22Rv1 (cell line): ENCODE data around the gene SULT1C2.

Experiments used
- CTCF ChIP-seq: fragments of 450-650 bp; IDR thresholded peaks from 2 replicates; pipeline ENCODE4 v1.5.1; 2017; ENCODE audit warnings: mild to moderate bottlenecking
- ZFX ChIP-seq: fragments of 450-650 bp; IDR thresholded peaks from 2 replicates; pipeline ENCODE4 v1.6.1; 2017; ENCODE audit warnings: antibody characterized with exemption, borderline replicate concordance

DNA sequence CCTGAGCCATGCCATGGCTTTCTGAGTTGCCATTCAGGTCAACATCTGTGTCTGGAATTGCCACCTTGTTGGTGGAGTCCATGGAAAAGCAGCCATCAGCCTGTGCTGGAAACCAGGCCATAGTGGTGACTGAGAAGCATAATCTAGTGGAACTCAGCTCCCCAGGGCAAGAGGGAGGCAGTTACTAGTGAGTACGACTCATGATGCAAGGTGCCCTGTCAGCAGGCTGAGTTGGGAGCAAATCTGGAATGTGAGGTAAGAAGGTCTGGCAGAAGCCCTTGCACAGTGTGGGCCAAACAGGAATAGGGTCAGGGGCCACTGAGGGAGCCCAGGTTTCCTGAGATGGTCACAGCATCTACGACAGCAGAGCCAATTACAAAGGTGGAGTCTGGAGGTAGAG, 37.1 kb downstream of the SULT1C2 start:
- TF ChIP-seq CTCF = no peak
- TF ChIP-seq ZFX = no peak
